Naive B cell (primary cell): ENCODE results near the gene GRAPL. TPM values are rescaled to one million over a fixed set of nuclear protein-coding genes. Genes with fewer than 3 reads are reported as not detected.
"Not testable (repeated sequence)": the region's sequence is repeated elsewhere in the genome, so short reads cannot be mapped to it uniquely, and the experiment has no call there.

Experiments
- ATAC-seq, 2 donors: fragments of 150-1000 bp; cut with Tn5 transposase; 2 replicates each; pipeline ENCODE4 v1.10.0; 2021; ENCODE audit warnings: low read depth in 2 of 2, mild to moderate bottlenecking in 2 of 2, moderate library complexity in 2 of 2
- DNase-seq: peaks from one replicate; pipeline ENCODE4 v3.0.0; 2022
- H3K27ac Mint-ChIP-seq, 6 donors: one replicate each; pipeline ENCODE4 v1.8.0; 2020 to 2022; ENCODE audit warnings: mild to moderate bottlenecking in 6 of 6, mixed read lengths in 6 of 6, moderate library complexity in 5 of 6, inconsistent platforms in 2 of 6
- H3K27me3 Mint-ChIP-seq, 3 donors: one replicate each; pipeline ENCODE4 v1.8.0; 2021 to 2022; ENCODE audit warnings: mixed read lengths in 3 of 3, mild to moderate bottlenecking in 1 of 3
- H3K36me3 Mint-ChIP-seq, 2 donors: one replicate each; pipeline ENCODE4 v1.8.0; 2020 to 2022; ENCODE audit warnings: mixed read lengths in 2 of 2, inconsistent platforms in 1 of 2, mild to moderate bottlenecking in 1 of 2
- H3K4me1 Mint-ChIP-seq, 3 donors: one replicate each; pipeline ENCODE4 v1.8.0; 2020 to 2022; ENCODE audit warnings: mixed read lengths in 3 of 3, inconsistent platforms in 1 of 3, mild to moderate bottlenecking in 1 of 3, moderate library complexity in 1 of 3
- H3K4me3 Mint-ChIP-seq, 8 donors: one replicate each; pipeline ENCODE4 v1.8.0; 2020 to 2022; ENCODE audit warnings: mild to moderate bottlenecking in 8 of 8, mixed read lengths in 8 of 8, moderate library complexity in 8 of 8, inconsistent platforms in 2 of 8
- H3K9me3 Mint-ChIP-seq, 7 donors: one replicate each; pipeline ENCODE4 v1.8.0; 2020 to 2022; ENCODE audit warnings: mixed read lengths in 7 of 7, mild to moderate bottlenecking in 5 of 7, inconsistent platforms in 2 of 7, moderate library complexity in 1 of 7
- polyA plus RNA-seq, 6 donors: library from polyadenylated mRNA; unstranded; fragments of 300-500 nt; fragmentation: Illumina TruSeq; gene quantifications; one replicate each; pipeline ENCODE4 v1.2.3, GENCODE V29; 2021; ENCODE audit warnings: low read depth in 6 of 6

Gene GRAPL
- polyA plus RNA-seq: 1 to 10 TPM in 5 of 6 donors, not detected in 1; 3.5 to 7.2 (median 4.4) TPM

GRCh38 chr17:19127148-19127980 lies at the start of gene GRAPL:
Gene GRAPL (plus strand): TSS chr17:19127589. CDS start chr17:19127620, 31 bp downstream.
- H3K27me3 Mint-ChIP-seq, H3K4me1 Mint-ChIP-seq: not testable (repeated sequence)
- peak; percentile 56 to 68 for ATAC-seq

DNA sequence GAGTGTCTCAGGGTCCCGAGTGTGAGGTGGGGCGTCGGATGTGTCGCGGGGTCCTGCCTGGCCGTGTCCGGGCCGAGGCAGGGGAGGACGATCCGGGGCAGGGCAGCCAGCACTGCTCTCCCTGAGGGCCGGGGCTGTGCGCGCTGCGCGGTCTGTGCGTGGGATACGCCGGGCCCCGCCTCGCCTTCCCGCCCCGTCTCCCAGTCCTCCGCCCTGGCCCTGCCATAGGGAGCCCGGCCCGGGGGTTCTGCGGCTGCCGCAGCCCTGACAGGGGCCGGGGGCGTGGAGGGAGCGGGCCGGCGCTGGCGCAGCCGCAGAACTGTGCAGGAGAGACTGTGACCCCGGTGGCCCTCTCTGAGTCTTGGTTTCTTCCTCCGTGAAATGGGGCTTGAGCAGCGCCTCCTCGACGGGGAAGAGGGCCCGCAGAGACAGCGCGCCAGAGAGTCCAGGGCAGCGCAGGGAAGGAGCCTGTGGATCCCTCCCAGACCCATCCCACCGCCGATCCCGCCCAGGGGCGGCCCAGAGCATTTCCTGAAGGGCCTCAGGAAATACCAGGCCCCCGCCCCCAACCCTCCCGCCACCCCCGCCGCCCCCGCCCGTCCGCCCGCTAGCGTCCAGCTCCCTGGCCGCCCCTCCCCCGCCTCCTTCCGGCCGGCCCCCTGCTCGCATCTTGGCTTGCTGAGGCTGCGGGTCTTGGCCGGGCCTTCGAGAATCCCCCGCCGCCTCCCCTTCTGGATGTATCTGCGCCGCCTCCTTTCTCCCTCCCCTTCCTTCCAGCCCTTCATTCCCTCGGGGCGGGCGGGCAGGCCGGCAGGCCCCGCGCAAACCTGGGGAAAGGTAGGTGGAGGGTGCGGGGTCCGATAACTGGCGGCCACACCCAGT lies 38.3 kb upstream of the GRAPL start:
- not testable (repeated sequence) for H3K9me3 Mint-ChIP-seq, H3K27me3 Mint-ChIP-seq, H3K4me3 Mint-ChIP-seq, H3K4me1 Mint-ChIP-seq, H3K27ac Mint-ChIP-seq, DNase-seq, H3K36me3 Mint-ChIP-seq
- ATAC-seq: peak; percentile 44 to 45

More at GRCh38 chr17:19127148-19127980, at the start of gene GRAPL:
- DNase-seq, H3K36me3 Mint-ChIP-seq, H3K9me3 Mint-ChIP-seq, H3K27ac Mint-ChIP-seq, H3K4me3 Mint-ChIP-seq: not testable (repeated sequence)

DNA sequence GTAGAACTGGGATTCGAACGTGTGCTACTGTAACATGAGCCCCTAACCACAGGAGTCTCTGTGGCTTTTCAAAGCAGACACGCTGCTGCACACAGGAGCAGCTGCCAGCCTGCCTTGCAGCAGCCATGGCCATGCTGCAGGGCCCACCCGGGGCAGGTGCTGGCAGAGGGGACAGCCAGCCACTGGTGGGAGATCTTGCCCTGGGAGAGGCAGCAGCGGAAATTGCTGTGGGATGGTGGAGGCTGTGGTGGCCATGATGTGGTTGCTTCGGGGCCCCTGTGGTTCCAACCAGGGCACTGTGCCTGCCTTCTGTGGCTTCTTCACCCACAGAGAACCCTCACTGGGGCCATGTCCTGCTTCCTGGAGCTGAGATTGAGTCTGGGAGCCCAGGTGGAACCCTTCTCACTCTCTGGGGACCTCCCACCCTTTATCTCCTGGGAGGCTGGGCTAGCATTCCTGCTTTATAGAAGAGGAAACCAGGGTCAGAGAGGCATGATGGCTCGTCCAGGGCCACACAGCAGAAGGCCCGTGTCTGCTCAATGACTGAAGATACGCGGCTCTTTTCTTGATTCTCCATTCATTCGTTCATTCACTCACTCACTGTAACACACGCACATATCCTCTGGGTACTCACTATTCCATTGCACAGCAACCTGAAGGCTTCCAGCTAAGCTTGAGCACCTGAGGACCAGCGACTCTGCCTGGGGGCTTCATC lies 37.2 kb upstream of the GRAPL start:
- peak; percentile 67 to 73 for ATAC-seq
- H3K27ac Mint-ChIP-seq, H3K9me3 Mint-ChIP-seq, H3K27me3 Mint-ChIP-seq, H3K36me3 Mint-ChIP-seq, H3K4me1 Mint-ChIP-seq, H3K4me3 Mint-ChIP-seq, DNase-seq: not testable (repeated sequence)

DNA sequence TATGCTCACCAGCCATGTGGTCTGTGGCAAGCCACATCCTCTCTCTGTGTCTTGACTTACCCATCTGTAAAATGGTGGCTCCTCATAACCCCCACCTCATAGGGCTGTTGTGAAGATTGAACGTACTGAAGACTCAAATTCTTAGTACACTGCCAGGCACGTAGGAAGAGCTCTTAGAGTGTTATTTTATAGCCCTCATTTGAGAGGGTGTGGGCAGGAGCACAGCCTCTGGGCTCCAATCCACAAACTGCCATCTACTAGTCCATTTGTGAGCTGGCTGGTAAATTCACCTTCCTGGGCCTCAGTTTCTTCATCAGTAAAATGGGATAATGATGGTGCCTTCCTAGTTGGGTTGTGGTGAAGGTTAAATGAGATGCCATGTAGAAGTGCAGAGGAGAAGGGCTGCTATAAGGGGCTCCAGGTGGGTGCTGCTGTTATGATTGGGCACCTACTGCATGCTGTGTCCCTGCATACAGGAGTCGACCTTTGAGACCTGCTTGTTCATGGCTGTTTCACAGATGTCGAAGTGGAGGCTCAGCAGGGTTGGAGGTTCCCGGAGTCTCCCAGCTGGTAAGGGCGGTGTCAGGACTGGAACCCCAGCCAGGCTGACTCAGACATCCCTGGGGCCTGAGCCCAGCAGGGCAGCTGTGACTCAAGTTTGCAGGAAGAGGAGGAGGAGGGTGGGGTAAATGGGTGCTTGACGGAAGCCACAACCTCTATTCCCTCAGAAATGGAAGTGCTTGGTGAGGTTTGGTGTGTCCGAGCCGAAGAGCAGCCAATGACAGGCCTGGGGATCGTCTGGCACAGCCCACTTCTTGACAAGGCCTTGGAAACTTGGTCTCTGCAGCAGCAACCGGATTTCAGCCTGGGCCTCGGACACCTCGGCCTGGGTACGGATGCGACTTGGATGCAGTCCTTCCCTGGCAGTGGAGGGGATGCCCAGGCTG lies 34.4 kb upstream of the GRAPL start:
- not testable (repeated sequence) for H3K9me3 Mint-ChIP-seq, H3K27ac Mint-ChIP-seq, H3K4me3 Mint-ChIP-seq, H3K4me1 Mint-ChIP-seq, H3K36me3 Mint-ChIP-seq, ATAC-seq, H3K27me3 Mint-ChIP-seq, DNase-seq

GRCh38 chr17:19093684-19094438 lies 33.5 kb upstream of the GRAPL start:
- H3K4me1 Mint-ChIP-seq, H3K36me3 Mint-ChIP-seq, DNase-seq, H3K4me3 Mint-ChIP-seq, H3K27me3 Mint-ChIP-seq, H3K27ac Mint-ChIP-seq, ATAC-seq, H3K9me3 Mint-ChIP-seq: not testable (repeated sequence)

- not testable (repeated sequence) for H3K27ac Mint-ChIP-seq, H3K36me3 Mint-ChIP-seq, H3K9me3 Mint-ChIP-seq, H3K27me3 Mint-ChIP-seq, H3K4me1 Mint-ChIP-seq, ATAC-seq, DNase-seq
- peak overlapping the region in 1 of 8 donors; percentile 64 for H3K4me3 Mint-ChIP-seq
These were observed 18.9 kb upstream of the GRAPL start for GRCh38 chr17:19108517-19108916.

DNA sequence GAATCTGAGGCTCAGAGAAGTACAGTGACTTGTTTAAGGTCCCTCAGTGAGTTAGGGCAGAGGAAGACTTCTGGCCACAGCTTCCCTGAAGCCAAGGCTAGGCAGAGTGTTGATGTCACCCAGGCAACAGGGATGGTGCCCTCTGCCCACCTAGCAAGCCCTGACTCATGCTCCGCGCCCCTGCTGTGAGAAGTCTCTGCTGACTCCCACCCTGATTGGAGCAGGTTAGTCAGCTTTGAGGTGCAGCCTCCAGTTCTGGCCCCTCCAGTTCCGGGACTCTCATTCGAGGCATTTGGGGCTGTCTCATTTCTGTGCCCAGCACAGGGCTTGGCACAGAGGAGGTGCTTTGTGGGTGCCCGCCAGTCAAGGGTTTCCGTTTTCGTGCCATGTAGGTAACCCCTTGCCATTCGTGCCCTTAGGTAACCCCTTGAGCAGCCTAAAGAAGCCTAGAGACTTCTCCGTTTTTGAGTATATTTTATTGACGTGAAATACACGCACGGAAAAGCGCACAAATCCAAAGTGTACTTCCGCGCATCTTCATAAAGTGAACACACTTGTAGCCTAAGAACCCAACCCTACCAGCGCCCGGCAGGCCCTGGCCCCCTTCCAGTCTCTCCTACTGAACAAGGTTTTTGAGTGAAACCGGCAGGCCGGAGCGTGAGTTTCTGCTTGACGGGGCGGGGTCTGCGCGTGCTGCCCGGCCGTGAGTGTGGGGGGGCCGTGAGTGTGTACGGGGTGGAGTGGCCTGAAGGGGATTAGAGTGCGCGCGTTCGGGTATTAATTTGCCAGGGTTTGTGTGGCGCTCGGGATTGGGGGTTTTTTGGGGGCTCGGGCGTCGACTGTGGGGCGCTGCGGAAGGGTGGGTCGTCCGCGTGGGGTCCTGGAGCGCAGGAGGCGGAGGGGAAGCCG lies 16.9 kb upstream of the GRAPL start:
- ATAC-seq: peak; percentile 58 to 59
- not testable (repeated sequence) for DNase-seq, H3K27me3 Mint-ChIP-seq, H3K4me1 Mint-ChIP-seq, H3K36me3 Mint-ChIP-seq, H3K9me3 Mint-ChIP-seq
- Mint-ChIP-seq H3K4me3 (peak overlapping the region in 1 of 8 donors; percentile 74), H3K27ac (peak overlapping the region in 1 of 6 donors; percentile 94)

DNA sequence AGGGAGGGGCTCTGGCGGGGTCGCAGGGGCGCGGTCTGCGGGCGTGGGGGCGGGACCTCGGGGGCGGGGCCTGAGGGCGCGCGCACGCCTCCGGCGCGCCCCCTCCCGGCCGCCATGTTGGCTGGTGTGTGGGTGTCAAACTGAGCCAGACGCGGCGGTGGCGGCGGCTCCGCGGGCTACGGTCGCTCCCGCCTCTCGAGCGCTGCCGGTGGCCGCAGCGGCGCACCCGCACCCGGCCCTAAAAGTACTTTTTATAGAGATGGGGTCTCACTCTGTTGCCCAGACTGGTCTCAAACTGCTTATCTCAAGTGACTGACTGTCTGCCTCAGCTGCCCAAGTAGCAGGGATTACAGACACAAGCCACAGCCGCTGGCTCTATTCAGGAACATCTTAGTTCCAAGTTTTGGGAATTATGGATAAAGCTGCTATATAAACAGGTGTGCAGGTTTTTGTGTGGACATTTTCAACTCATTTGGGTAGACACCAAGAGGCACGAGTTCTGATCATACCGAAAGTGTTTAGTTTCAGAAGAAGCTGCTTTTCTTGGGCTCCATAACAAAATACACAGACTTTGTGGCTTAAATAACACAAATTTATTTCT lies 16.2 kb upstream of the GRAPL start:
- not testable (repeated sequence) for H3K36me3 Mint-ChIP-seq, H3K9me3 Mint-ChIP-seq, H3K27me3 Mint-ChIP-seq, H3K4me1 Mint-ChIP-seq
- ATAC-seq (peak; percentile 72 to 75), DNase-seq (peak; percentile 63)
- H3K27ac Mint-ChIP-seq: peak overlapping the region in 5 of 6 donors; percentile 44 to 95 (median 91)
- peak overlapping the region; percentile 74 to 90 (median 82) for H3K4me3 Mint-ChIP-seq

GRCh38 chr17:19111801-19112458 lies 15.5 kb upstream of the GRAPL start:
- not testable (repeated sequence) for H3K9me3 Mint-ChIP-seq
- ATAC-seq: peak; percentile 2 to 5

GRCh38 chr17:19112459-19112826 lies 14.9 kb upstream of the GRAPL start:
- Mint-ChIP-seq H3K27ac (peak overlapping the region in 1 of 6 donors; percentile 94), H3K4me3 (peak overlapping the region in 2 of 8 donors; percentile 74 to 87)
- not testable (repeated sequence) for DNase-seq, H3K9me3 Mint-ChIP-seq, ATAC-seq, H3K36me3 Mint-ChIP-seq, H3K27me3 Mint-ChIP-seq, H3K4me1 Mint-ChIP-seq

More at GRCh38 chr17:19111801-19112458, 15.5 kb upstream of the GRAPL start:
- not testable (repeated sequence) for H3K36me3 Mint-ChIP-seq, H3K27me3 Mint-ChIP-seq, H3K4me1 Mint-ChIP-seq
- peak overlapping the region; percentile 74 to 90 (median 82) for H3K4me3 Mint-ChIP-seq
- peak overlapping the region in 5 of 6 donors; percentile 71 to 96 (median 94) for H3K27ac Mint-ChIP-seq
- peak; percentile 82 for DNase-seq

- ATAC-seq: peak; percentile 96
- not testable (repeated sequence) for DNase-seq, H3K9me3 Mint-ChIP-seq, H3K36me3 Mint-ChIP-seq, H3K27me3 Mint-ChIP-seq, H3K4me1 Mint-ChIP-seq, H3K4me3 Mint-ChIP-seq, H3K27ac Mint-ChIP-seq
These were observed 8.7 kb upstream of the GRAPL start for GRCh38 chr17:19118695-19119094.
